Endothelial cell (in vitro differentiated cells): ENCODE measurements around the gene PIK3CD. TPM values are rescaled to one million over a fixed set of nuclear protein-coding genes. Genes with fewer than 3 reads are reported as not detected.

Source experiments
- DNase-seq: peaks from one replicate; pipeline ENCODE4 v3.0.0; 2021; ENCODE audit warnings: low spot score
- H3K27ac Mint-ChIP-seq: one replicate; pipeline ENCODE4 v1.8.0; 2021; ENCODE audit warnings: mixed read lengths, inconsistent platforms; ENCODE audit not compliant: unreplicated experiment
- H3K27me3 Mint-ChIP-seq: one replicate; pipeline ENCODE4 v1.8.0; 2021; ENCODE audit warnings: mild to moderate bottlenecking, moderate library complexity, mixed read lengths, inconsistent platforms; ENCODE audit not compliant: unreplicated experiment
- H3K36me3 Mint-ChIP-seq: one replicate; pipeline ENCODE4 v1.8.0; 2021; ENCODE audit warnings: mild to moderate bottlenecking, low read depth, mixed read lengths, inconsistent platforms; ENCODE audit not compliant: unreplicated experiment
- H3K4me1 Mint-ChIP-seq: one replicate; pipeline ENCODE4 v1.8.0; 2021; ENCODE audit warnings: mild to moderate bottlenecking, mixed read lengths, inconsistent platforms; ENCODE audit not compliant: unreplicated experiment
- H3K4me3 Mint-ChIP-seq: one replicate; pipeline ENCODE4 v1.8.0; 2021; ENCODE audit warnings: mild to moderate bottlenecking, mixed read lengths, inconsistent platforms; ENCODE audit not compliant: unreplicated experiment
- H3K9me3 Mint-ChIP-seq: one replicate; pipeline ENCODE4 v1.8.0; 2021; ENCODE audit warnings: mixed read lengths, inconsistent platforms; ENCODE audit not compliant: unreplicated experiment
- total RNA-seq: library from RNA; stranded (reverse); fragmentation: NEBNext Ultra II Directional; extraction: Animal tissue kit (Norgen Biotek cat#: 25700); gene quantifications from one replicate; pipeline ENCODE4 v1.2.1, GENCODE V29; 2021; ENCODE audit not compliant: unreplicated experiment
- TF ChIP-seq, protein P1 (sequence below): fragments of 200-600 bp; sonication (generic); IDR thresholded peaks from one replicate; pipeline ENCODE4 v1.5.0; 2021; ENCODE audit warnings: antibody characterized with exemption; ENCODE audit not compliant: unreplicated experiment

PIK3CD gene
- total RNA-seq, 1 donor from 2014 or later, result 30.3 TPM

- TF ChIP-seq, protein P1, sequence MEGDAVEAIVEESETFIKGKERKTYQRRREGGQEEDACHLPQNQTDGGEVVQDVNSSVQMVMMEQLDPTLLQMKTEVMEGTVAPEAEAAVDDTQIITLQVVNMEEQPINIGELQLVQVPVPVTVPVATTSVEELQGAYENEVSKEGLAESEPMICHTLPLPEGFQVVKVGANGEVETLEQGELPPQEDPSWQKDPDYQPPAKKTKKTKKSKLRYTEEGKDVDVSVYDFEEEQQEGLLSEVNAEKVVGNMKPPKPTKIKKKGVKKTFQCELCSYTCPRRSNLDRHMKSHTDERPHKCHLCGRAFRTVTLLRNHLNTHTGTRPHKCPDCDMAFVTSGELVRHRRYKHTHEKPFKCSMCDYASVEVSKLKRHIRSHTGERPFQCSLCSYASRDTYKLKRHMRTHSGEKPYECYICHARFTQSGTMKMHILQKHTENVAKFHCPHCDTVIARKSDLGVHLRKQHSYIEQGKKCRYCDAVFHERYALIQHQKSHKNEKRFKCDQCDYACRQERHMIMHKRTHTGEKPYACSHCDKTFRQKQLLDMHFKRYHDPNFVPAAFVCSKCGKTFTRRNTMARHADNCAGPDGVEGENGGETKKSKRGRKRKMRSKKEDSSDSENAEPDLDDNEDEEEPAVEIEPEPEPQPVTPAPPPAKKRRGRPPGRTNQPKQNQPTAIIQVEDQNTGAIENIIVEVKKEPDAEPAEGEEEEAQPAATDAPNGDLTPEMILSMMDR, result no peak
- no peak overlapping the region for H3K4me3 Mint-ChIP-seq
These were observed 44.2 kb upstream of the PIK3CD start for GRCh38 chr1:9607352-9607751.

GRCh38 chr1:9609998-9610397, 41.5 kb upstream of the PIK3CD start:
- Mint-ChIP-seq H3K36me3 (no peaks in the 10 kb centered on the region), H3K4me1 (no peaks in the 10 kb centered on the region), H3K9me3 (no peaks in the 10 kb centered on the region), H3K4me3 (no peak overlapping the region), H3K27ac (no peak overlapping the region), H3K27me3 (peaks cover 6% of the 10 kb centered on the region)
- no peak for DNase-seq
- TF ChIP-seq, protein P1, result no peak

More at GRCh38 chr1:9607352-9607751, 44.2 kb upstream of the PIK3CD start:
- H3K27ac Mint-ChIP-seq, result no peak overlapping the region
- no peaks in the 10 kb centered on the region for H3K4me1 Mint-ChIP-seq
- H3K27me3 Mint-ChIP-seq, result peaks cover 5% of the 10 kb centered on the region
- peaks cover 4% of the 10 kb centered on the region for H3K36me3 Mint-ChIP-seq
- H3K9me3 Mint-ChIP-seq, result no peaks in the 10 kb centered on the region
- no peak for DNase-seq

DNA sequence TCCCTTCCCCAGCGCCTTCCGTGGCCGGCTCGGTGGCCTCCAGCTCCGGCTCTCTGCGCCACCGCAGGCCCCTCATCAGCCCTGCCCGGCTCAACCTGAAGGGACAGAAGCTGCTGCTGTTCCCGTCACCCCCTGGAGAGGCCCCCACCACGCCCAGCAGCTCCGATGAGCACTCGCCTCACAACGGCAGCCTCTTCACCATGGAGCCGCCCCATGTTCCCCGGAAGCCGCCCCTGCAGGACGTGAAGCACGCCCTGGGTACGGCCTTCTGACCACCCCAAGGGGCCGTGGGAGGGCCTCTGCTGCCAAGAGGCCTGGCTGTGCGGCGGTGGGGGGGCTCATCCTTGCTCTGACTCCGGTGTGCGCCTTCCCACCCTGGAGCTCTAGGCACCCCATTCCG, 41.0 kb upstream of the PIK3CD start:
- TF ChIP-seq, protein P1, result no peak
- H3K27me3 Mint-ChIP-seq, result peaks cover 6% of the 10 kb centered on the region
- DNase-seq, result no peak
- H3K4me1 Mint-ChIP-seq, result no peaks in the 10 kb centered on the region
- no peaks in the 10 kb centered on the region for H3K9me3 Mint-ChIP-seq
- no peaks in the 10 kb centered on the region for H3K36me3 Mint-ChIP-seq
- no peak overlapping the region for H3K27ac Mint-ChIP-seq
- H3K4me3 Mint-ChIP-seq, result no peak overlapping the region

DNA sequence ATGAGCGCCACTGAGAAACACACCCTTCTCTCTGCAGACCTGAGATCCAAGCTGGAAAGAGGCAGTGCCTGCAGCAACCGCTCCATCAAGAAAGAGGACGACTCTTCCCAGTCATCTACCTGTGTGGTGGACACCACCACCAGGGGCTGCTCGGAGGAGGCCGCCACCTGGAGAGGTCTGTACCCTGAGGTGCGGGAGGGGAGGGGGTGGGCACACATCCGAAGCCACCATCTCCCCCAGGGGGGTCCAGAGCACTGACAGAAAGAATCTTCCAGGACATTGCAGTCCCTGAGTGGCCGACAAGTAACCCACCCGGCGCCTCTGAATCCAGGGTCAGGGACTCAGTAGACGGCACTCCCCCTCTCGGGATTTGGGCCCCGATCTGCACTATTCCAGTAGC, 39.8 kb upstream of the PIK3CD start:
- Mint-ChIP-seq H3K27ac (no peak overlapping the region), H3K4me3 (no peak overlapping the region), H3K36me3 (no peaks in the 10 kb centered on the region), H3K4me1 (no peaks in the 10 kb centered on the region), H3K27me3 (peaks cover 6% of the 10 kb centered on the region), H3K9me3 (no peaks in the 10 kb centered on the region)
- no peak for DNase-seq
- TF ChIP-seq, protein P1, result no peak

DNA sequence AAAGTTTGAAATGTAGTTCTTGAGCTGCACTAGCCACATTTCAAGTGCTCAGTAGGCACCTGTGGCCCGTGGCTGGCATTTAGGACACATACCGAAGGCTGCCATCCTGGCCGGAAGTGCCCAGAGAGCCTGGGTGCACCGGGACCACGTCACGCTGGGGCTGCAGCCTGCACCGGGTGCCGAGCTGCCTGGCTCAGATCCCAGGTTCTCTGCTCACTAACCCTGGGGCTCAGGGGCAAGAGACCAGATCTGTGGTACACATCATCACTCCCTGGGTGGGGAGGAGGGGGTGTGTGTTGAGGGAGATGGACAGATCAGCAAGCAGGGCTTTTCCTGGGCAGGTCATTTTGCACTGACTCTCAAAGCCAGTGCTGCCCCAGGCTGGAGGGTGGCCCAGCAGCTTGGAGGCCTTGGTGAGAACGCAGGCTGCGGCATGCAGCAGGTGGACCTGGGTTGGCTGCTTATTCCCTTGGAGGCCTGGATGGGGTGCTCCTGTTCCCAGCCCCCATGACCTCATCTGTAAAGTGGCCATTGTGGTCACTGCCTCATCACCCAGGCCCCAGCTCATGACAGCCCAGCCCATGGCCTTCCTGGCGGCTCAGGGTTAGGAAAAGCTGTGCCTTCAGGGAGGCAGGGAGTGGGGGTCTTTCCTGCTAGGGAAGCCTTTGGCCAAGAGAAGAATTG, 39.2 kb upstream of the PIK3CD start:
- no peak overlapping the region for H3K4me3 Mint-ChIP-seq
- H3K27me3 Mint-ChIP-seq, result peaks cover 6% of the 10 kb centered on the region
- H3K9me3 Mint-ChIP-seq, result no peaks in the 10 kb centered on the region
- DNase-seq, result no peak
- no peaks in the 10 kb centered on the region for H3K4me1 Mint-ChIP-seq
- H3K27ac Mint-ChIP-seq, result no peak overlapping the region
- TF ChIP-seq, protein P1, result no peak
- no peaks in the 10 kb centered on the region for H3K36me3 Mint-ChIP-seq
